ENCODE data around the gene PFDN5. TPM values are rescaled to one million over a fixed set of nuclear protein-coding genes. Genes with fewer than 3 reads are reported as not detected.

The PFDN5 gene
- total and polyA plus RNA-seq, 10 of the 15 experiments (the other 5 are each of a cell fraction or from before 2014, with no cell fraction given), result 300 to 1,596 (median 495) TPM

DNA sequence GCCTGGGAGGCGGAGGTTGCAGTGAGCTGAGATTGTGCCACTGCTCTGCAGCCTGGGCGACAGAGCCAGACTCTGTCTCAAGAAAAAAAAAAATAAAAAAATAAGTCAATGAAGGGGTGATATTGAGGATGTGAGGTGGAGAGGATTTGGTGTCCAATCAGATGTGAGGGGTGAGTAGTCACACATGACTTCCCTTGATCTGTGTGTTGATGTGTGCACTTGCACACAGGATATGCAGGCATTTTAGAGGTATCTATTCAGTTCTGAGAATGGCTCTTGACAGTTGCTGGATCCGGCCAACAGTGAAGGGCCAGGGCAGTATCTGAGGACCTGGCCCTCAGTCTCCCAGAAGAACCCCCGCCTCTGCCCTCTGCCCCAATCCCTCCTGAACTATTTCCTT, 48.6 kb downstream of the PFDN5 start:
- ChIA-PET SMC1A (ENCODE audit: uncharacterized antibody, unreplicated experiment) (interaction anchor here (1.5 to 4.2 kb wide), 6 partner anchors 8 to 130 kb away, joined by 4 to 123 read pairs (median 8); partner anchors contain the start of gene AAAS), POLR2A (interaction anchor here (0.6 to 3.4 kb wide), 3 partner anchors 10 to 175 kb away, joined by 3 to 41 read pairs (median 3); no protein-coding TSS in a partner anchor), RAD21 (ENCODE audit: unreplicated experiment) (interaction anchor here (0.9 to 2.6 kb wide), 10 partner anchors 9 to 185 kb away, joined by 3 to 118 read pairs (median 10); partner anchors contain the start of genes AAAS, PFDN5 and TARBP2), CTCF (interaction anchor here (0.5 to 7.5 kb wide), 18 partner anchors 8 to 848 kb away, joined by 3 to 240 read pairs (median 6); partner anchors contain the start of genes AAAS, ESPL1, SP1 and SP7)
- Histone ChIP-seq H3K9me3 (replicated peaks; ENCODE audit: control insufficient read depth, insufficient read depth, low read length) (no peaks in the 10 kb centered on the region), H3K79me2 (ENCODE audit: control insufficient read depth, insufficient read depth, low read length) (no peaks in the 10 kb centered on the region), H3K4me1 (ENCODE audit: control insufficient read depth, insufficient read depth, low read length) (peaks cover 5% of the 10 kb centered on the region), H4K20me1 (ENCODE audit: control insufficient read depth, insufficient read depth) (no peaks in the 10 kb centered on the region), H3K27ac (ENCODE audit: control insufficient read depth, insufficient read depth) (no peak overlapping the region), H3K36me3 (ENCODE audit: control insufficient read depth in 2 of 2, insufficient read depth in 2 of 2, low read length in 1 of 2) (no peaks in the 10 kb centered on the region), H3K4me2 (ENCODE audit: control insufficient read depth, insufficient read depth) (no peak overlapping the region), H3K9ac (ENCODE audit: control insufficient read depth, insufficient read depth, low read length) (no peak overlapping the region), H3K27me3 (replicated peaks in 1 of 2; ENCODE audit: control insufficient read depth in 2 of 2, insufficient read depth in 2 of 2, low read length in 1 of 2) (peaks cover 0 to 5% of the 10 kb centered on the region in 2 experiments; a peak in 1 of 4 replicates), H2AFZ (ENCODE audit: control insufficient read depth, low read depth, low read length) (no peak overlapping the region), H3K4me3 (no peak overlapping the region)
- WGBS (ENCODE audit: insufficient coverage, insufficient replicate concordance, low lambda C conversion rate, missing lambda C conversion rate), result 95% methylated on average over 4 of the region's 4 CpGs
- no peak for TF ChIP-seq NFXL1 (IDR thresholded peaks at IDR 0.05; ENCODE audit: borderline replicate concordance)
- 0 out of 2 replicates have a peak, but pooled peaks have one; percentile 55 for TF ChIP-seq NFYB (IDR thresholded peaks at IDR 0.05; ENCODE audit: insufficient read depth, low read depth, low read length)
- intact Hi-C loops (cut with micrococcal nuclease; ENCODE audit: unreplicated experiment) (no loop called here), in situ Hi-C loops (cut with MboI) (no loop called here)
- ATAC-seq (no peak), DNase-seq (ENCODE audit: low read depth, low spot score) (no peak), FAIRE-seq (no peak)
- no TSS peak for BruUV-seq (replicated peaks)

DNA sequence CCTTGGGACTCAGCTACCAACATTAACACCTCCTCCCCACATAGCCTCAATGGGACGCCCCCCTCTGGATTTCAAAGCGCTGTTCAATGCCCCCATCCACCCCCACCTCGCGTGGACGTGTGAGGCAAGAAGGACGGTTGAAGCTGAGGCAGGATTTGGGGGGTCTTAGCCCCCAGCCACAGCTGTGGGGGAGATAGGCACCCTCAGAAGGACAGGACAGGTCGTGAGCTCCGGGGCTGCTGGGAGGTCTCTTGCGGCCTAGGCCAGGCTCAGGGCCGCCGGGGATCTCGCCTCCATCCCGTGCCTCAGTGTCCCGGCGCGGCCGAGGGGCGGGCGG, 49.1 kb downstream of the PFDN5 start:
- intact Hi-C loops (cut with micrococcal nuclease; ENCODE audit: unreplicated experiment), result no loop called here
- Histone ChIP-seq H3K4me2 (ENCODE audit: control insufficient read depth, insufficient read depth) (no peak overlapping the region), H3K27ac (ENCODE audit: control insufficient read depth, insufficient read depth) (no peak overlapping the region), H3K4me1 (ENCODE audit: control insufficient read depth, insufficient read depth, low read length) (peaks cover 5% of the 10 kb centered on the region), H3K36me3 (ENCODE audit: control insufficient read depth in 2 of 2, insufficient read depth in 2 of 2, low read length in 1 of 2) (no peaks in the 10 kb centered on the region), H3K9ac (ENCODE audit: control insufficient read depth, insufficient read depth, low read length) (no peak overlapping the region; the same call in 1 of the 2 replicates), H3K4me3 (no peak overlapping the region; the same call in 1 of the 2 replicates), H3K9me3 (replicated peaks; ENCODE audit: control insufficient read depth, insufficient read depth, low read length) (no peaks in the 10 kb centered on the region), H3K27me3 (replicated peaks in 1 of 2; ENCODE audit: control insufficient read depth in 2 of 2, insufficient read depth in 2 of 2, low read length in 1 of 2) (peaks cover 0 to 5% of the 10 kb centered on the region in 2 experiments; a peak in 1 of 4 replicates), H2AFZ (ENCODE audit: control insufficient read depth, low read depth, low read length) (peak overlapping the region; percentile 28; the same call in 1 of the 2 replicates), H4K20me1 (ENCODE audit: control insufficient read depth, insufficient read depth) (no peaks in the 10 kb centered on the region), H3K79me2 (ENCODE audit: control insufficient read depth, insufficient read depth, low read length) (no peaks in the 10 kb centered on the region)
- BruUV-seq (replicated peaks), result no TSS peak
- FAIRE-seq (no peak), ATAC-seq (no peak), DNase-seq (ENCODE audit: low read depth, low spot score) (no peak)
- in situ Hi-C loops (cut with MboI), result no loop called here
- WGBS (ENCODE audit: insufficient coverage, insufficient replicate concordance, low lambda C conversion rate, missing lambda C conversion rate), result 0% methylated on average over 17 of the region's 19 CpGs
- SMC1A ChIA-PET (ENCODE audit: uncharacterized antibody, unreplicated experiment), result interaction anchor here (0.6 to 4.2 kb wide), 20 partner anchors 8 to 195 kb away, joined by 3 to 123 read pairs (median 4); partner anchors contain the start of genes AAAS, MYG1 and PFDN5
- POLR2A ChIA-PET, result interaction anchor here (1.1 to 3.4 kb wide), 7 partner anchors 9 to 157 kb away, joined by 3 to 41 read pairs (median 6); partner anchors contain the start of genes SP1 and TARBP2
- CTCF ChIA-PET, result interaction anchor here (0.5 to 7.5 kb wide), 46 partner anchors 8 to 847 kb away, joined by 3 to 240 read pairs (median 5); partner anchors contain the start of genes AAAS, CSAD, ESPL1 and MYG1
- RAD21 ChIA-PET (ENCODE audit: unreplicated experiment), result interaction anchor here (0.7 to 2.6 kb wide), 23 partner anchors 9 to 401 kb away, joined by 3 to 118 read pairs (median 8); partner anchors contain the start of genes AAAS, ESPL1, MYG1 and PFDN5
- TF ChIP-seq DPF2 (IDR thresholded peaks at IDR 0.05) (no peak), CEBPZ (IDR thresholded peaks at IDR 0.05; ENCODE audit: low read depth, low read length) (no peak), TARDBP (IDR thresholded peaks at IDR 0.05; ENCODE audit: borderline replicate concordance) (no peak), IRF3 (IDR thresholded peaks at IDR 0.05) (no peak), BCL11A (IDR thresholded peaks at IDR 0.05; ENCODE audit: low read depth, low read length) (no peak), HCFC1 (IDR thresholded peaks at IDR 0.05; ENCODE audit: low read length) (no peak)
- TF ChIP-seq, protein P1, sequence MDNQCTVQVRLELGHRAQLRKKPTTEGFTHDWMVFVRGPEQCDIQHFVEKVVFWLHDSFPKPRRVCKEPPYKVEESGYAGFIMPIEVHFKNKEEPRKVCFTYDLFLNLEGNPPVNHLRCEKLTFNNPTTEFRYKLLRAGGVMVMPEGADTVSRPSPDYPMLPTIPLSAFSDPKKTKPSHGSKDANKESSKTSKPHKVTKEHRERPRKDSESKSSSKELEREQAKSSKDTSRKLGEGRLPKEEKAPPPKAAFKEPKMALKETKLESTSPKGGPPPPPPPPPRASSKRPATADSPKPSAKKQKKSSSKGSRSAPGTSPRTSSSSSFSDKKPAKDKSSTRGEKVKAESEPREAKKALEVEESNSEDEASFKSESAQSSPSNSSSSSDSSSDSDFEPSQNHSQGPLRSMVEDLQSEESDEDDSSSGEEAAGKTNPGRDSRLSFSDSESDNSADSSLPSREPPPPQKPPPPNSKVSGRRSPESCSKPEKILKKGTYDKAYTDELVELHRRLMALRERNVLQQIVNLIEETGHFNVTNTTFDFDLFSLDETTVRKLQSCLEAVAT (IDR thresholded peaks at IDR 0.05), result no peak

All from GM12878 (cell line).